GM12878 (cell line): ENCODE results near the gene RSBN1L. TPM values are rescaled to one million over a fixed set of nuclear protein-coding genes. Genes with fewer than 3 reads are reported as not detected.

Source experiments
- ATAC-seq: fragments of 200-7000 bp; cut with Tn5 transposase; 3 replicates; pipeline ENCODE4 v1.9.1; 2020; ENCODE audit warnings: mild to moderate bottlenecking, moderate library complexity
- BruUV-seq: library from RNA; stranded (reverse); fragments of 400-500 nt; replicated peaks from 2 replicates; lab custom pipeline; 2021; lab: Mats Ljungman, UMichigan
- CTCF ChIA-PET: fragments of 300-600 bp; sonication (Branson Sonifier 250); formaldehyde crosslinking; extraction: SDS; loops from one replicate; lab custom pipeline; 2021; ENCODE audit warnings: inconsistent platforms; lab: Yijun Ruan, JAX
- POLR2A ChIA-PET: fragments of 350-600 bp; formaldehyde crosslinking; extraction: SDS; loops from one replicate; lab custom pipeline; 2021; ENCODE audit warnings: inconsistent platforms; lab: Charles Lee
- RAD21 ChIA-PET: fragments of 300-600 bp; sonication (Branson Sonifier 250); formaldehyde crosslinking; loops from one replicate; lab custom pipeline; 2023; ENCODE audit warnings: antibody characterized with exemption; ENCODE audit not compliant: unreplicated experiment; lab: Charles Lee
- SMC1A ChIA-PET: fragments of 300-600 bp; sonication (Branson Sonifier 250); formaldehyde crosslinking; loops from one replicate; lab custom pipeline; 2023; ENCODE audit not compliant: unreplicated experiment, uncharacterized antibody; lab: Charles Lee
- DNase-seq: peaks from one replicate; pipeline ENCODE4 v3.0.0-alpha.2; 2011; ENCODE audit warnings: low read depth, low spot score
- FAIRE-seq: peaks from 3 replicates; lab custom pipeline; 2011; peaks lifted over from hg19 to GRCh38; lab: Jason Lieb, UNC
- H2AFZ ChIP-seq: 2 replicates; pipeline ENCODE4 v1.6.0; 2011; ENCODE audit warnings: low read depth, low read length, control low read depth; ENCODE audit not compliant: control insufficient read depth
- H3K27ac ChIP-seq: 2 replicates; pipeline ENCODE4 v1.5.1; 2011; ENCODE audit warnings: control low read depth; ENCODE audit not compliant: control insufficient read depth, insufficient read depth
- H3K27me3 ChIP-seq, 2 experiments: replicated peaks in 1 of 2; 2 replicates each; pipeline versions ENCODE4 v1.6.0 to v1.6.1; 2011; ENCODE audit warnings: low read length in 1 of 2; ENCODE audit not compliant: control insufficient read depth in 2 of 2, insufficient read depth in 2 of 2
- H3K36me3 ChIP-seq, 2 experiments: 2 replicates each; pipeline ENCODE4 v1.5.1; 2011; ENCODE audit warnings: low read length in 1 of 2; ENCODE audit not compliant: control insufficient read depth in 2 of 2, insufficient read depth in 2 of 2
- H3K4me1 ChIP-seq: 2 replicates; pipeline ENCODE4 v1.6.1; 2011; ENCODE audit warnings: mild to moderate bottlenecking, low read length, moderate library complexity, mixed read lengths; ENCODE audit not compliant: control insufficient read depth, insufficient read depth
- H3K4me2 ChIP-seq: 2 replicates; pipeline ENCODE4 v1.6.0; 2011; ENCODE audit warnings: control low read depth; ENCODE audit not compliant: control insufficient read depth, insufficient read depth
- H3K4me3 ChIP-seq: fragments of 200-600 bp; sonication (generic); 2 replicates; pipeline ENCODE4 v1.5.1; 2016
- H3K79me2 ChIP-seq: 2 replicates; pipeline ENCODE4 v1.6.0; 2011; ENCODE audit warnings: low read length; ENCODE audit not compliant: control insufficient read depth, insufficient read depth
- H3K9ac ChIP-seq: 2 replicates; pipeline ENCODE4 v1.8.0; 2011; ENCODE audit warnings: low read length, control low read depth, mixed read lengths; ENCODE audit not compliant: control insufficient read depth, insufficient read depth
- H3K9me3 ChIP-seq: replicated peaks from 3 replicates; pipeline ENCODE4 v1.5.1; 2011; ENCODE audit warnings: mild to moderate bottlenecking, low read length; ENCODE audit not compliant: control insufficient read depth, insufficient read depth
- H4K20me1 ChIP-seq: 2 replicates; pipeline ENCODE4 v1.6.0; 2011; ENCODE audit not compliant: control insufficient read depth, insufficient read depth
- E4F1 ChIP-seq: fragments of 450-650 bp; IDR thresholded peaks from 2 replicates; pipeline ENCODE4 v1.6.1; 2018; ENCODE audit warnings: borderline replicate concordance, mild to moderate bottlenecking; ENCODE audit not compliant: partially characterized antibody
- MLLT1 ChIP-seq: fragments of 450-650 bp; IDR thresholded peaks from 2 replicates; pipeline ENCODE4 v1.6.1; 2016; ENCODE audit warnings: mild to moderate bottlenecking
- MXI1 ChIP-seq: fragments of 150-350 bp; IDR thresholded peaks from 2 replicates; pipeline ENCODE4 v1.6.1; 2011; ENCODE audit warnings: low read depth, mild to moderate bottlenecking, inconsistent platforms, low read length, improper control_type of control experiment
- RUNX3 ChIP-seq: IDR thresholded peaks from 2 replicates; pipeline ENCODE4 v1.6.1; 2012; ENCODE audit warnings: low read length, inconsistent platforms
- WGBS: methylation state at CpG from one replicate; pipeline ENCODE4 v1.1.6; 2016; ENCODE audit warnings: low lambda C conversion rate; ENCODE audit not compliant: insufficient replicate concordance, insufficient coverage; ENCODE audit errors: missing lambda C conversion rate; 5-methylcytosine and 5-hydroxymethylcytosine counted together
- in situ Hi-C: fragments of 300-500 bp; cut with MboI; formaldehyde crosslinking; loops from 9 replicates; pipeline ENCODE4 v1.14.3; 2018; ENCODE audit warnings: mixed read lengths
- intact Hi-C: fragments of 100-400 bp; cut with micrococcal nuclease; formaldehyde crosslinking; loops from one replicate; pipeline ENCODE4 v1.14.2; 2022; ENCODE audit not compliant: unreplicated experiment
- polyA plus RNA-seq, 11 experiments: library from polyadenylated mRNA; depleted of rRNA in 4 of 11; unstranded in 6 of 11; stranded (reverse) in 5 of 11; fragments of >200 nt; fragmentation: Nextera tagmentation in 4 of 11; fragmentation: Illumina TruSeq in 1 of 11; extraction: Ambion mirVana in 4 of 11; extraction: Trizol in 1 of 11; gene quantifications; 1 replicate in 1 of 11; 2 replicates in 10 of 11; pipeline versions ENCODE4 v1.2.1 to v1.2.3, GENCODE V29; 2011 to 2016; ENCODE audit warnings: inconsistent platforms in 2 of 11, missing spikeins in 2 of 11, low read depth in 1 of 11
- total RNA-seq, 4 experiments: library from RNA; depleted of rRNA in 3 of 4; stranded (reverse); fragments of >200 nt in 3 of 4; fragmentation: Illumina TruSeq in 1 of 4; extraction: Trizol in 1 of 4; gene quantifications; 2 replicates each; pipeline versions ENCODE4 v1.2.1 to v1.2.3, GENCODE V29; 2013 to 2021

The RSBN1L gene
- total and polyA plus RNA-seq, 10 of the 15 experiments (the other 5 are each of a cell fraction or from before 2014, with no cell fraction given): 4.5 to 23.7 (median 10.3) TPM

GRCh38 chr7:77740257-77740656, 44.0 kb downstream of the RSBN1L start:
- H3K36me3 ChIP-seq: peaks cover 4 to 19% of the 10 kb centered on the region in 2 experiments; a peak in 3 of 4 replicates
- POLR2A ChIA-PET: no interaction called here
- no peak overlapping the region for H2AFZ ChIP-seq
- TF ChIP-seq MXI1 (no peak), E4F1 (no peak), MLLT1 (no peak), RUNX3 (no peak)
- RAD21 ChIA-PET: no interaction called here
- no peaks in the 10 kb centered on the region for H3K4me1 ChIP-seq
- no peak overlapping the region for H3K4me2 ChIP-seq
- no peak overlapping the region for H3K4me3 ChIP-seq
- FAIRE-seq (no peak), ATAC-seq (no peak), DNase-seq (no peak)
- no peaks in the 10 kb centered on the region for H4K20me1 ChIP-seq
- H3K9ac ChIP-seq: no peak overlapping the region
- BruUV-seq: TSS peak; percentile 27
- 95% methylated on average over 1 of the region's 1 CpG for WGBS
- no peak overlapping the region for H3K27ac ChIP-seq
- H3K79me2 ChIP-seq: peaks cover 5% of the 10 kb centered on the region
- SMC1A ChIA-PET: interaction anchor here (0.6 to 0.7 kb wide), 2 partner anchors 20 to 42 kb away, joined by 3 to 4 read pairs; no protein-coding TSS in a partner anchor
- in situ Hi-C loops: no loop called here
- H3K9me3 ChIP-seq: no peaks in the 10 kb centered on the region
- CTCF ChIA-PET: interaction anchor here (1.5 to 1.7 kb wide), 3 partner anchors 19 to 88 kb away, joined by 3 to 7 read pairs (median 3); no protein-coding TSS in a partner anchor
- no peaks in the 10 kb centered on the region for H3K27me3 ChIP-seq
- intact Hi-C loops: no loop called here
